Thyroid gland (tissue), 4 donors: ENCODE data around the gene HOXB3.

Experiments used
- CTCF ChIP-seq, 6 experiments: fragments of 200-600 bp in 3 of 6; fragments of 450-650 bp in 3 of 6; sonication (generic) in 3 of 6; IDR thresholded peaks; one replicate each; pipeline ENCODE4 v1.5.1; 2016 to 2019; ENCODE audit warnings: antibody characterized with exemption in 6 of 6, mild to moderate bottlenecking in 2 of 6, inconsistent platforms in 1 of 6, moderate library complexity in 1 of 6
- POLR2A ChIP-seq, 2 donors: fragments of 450-650 bp; IDR thresholded peaks; one replicate each; pipeline ENCODE4 v1.6.1; 2017; ENCODE audit warnings: antibody characterized with exemption in 2 of 2, mild to moderate bottlenecking in 2 of 2, moderate library complexity in 1 of 2

DNA sequence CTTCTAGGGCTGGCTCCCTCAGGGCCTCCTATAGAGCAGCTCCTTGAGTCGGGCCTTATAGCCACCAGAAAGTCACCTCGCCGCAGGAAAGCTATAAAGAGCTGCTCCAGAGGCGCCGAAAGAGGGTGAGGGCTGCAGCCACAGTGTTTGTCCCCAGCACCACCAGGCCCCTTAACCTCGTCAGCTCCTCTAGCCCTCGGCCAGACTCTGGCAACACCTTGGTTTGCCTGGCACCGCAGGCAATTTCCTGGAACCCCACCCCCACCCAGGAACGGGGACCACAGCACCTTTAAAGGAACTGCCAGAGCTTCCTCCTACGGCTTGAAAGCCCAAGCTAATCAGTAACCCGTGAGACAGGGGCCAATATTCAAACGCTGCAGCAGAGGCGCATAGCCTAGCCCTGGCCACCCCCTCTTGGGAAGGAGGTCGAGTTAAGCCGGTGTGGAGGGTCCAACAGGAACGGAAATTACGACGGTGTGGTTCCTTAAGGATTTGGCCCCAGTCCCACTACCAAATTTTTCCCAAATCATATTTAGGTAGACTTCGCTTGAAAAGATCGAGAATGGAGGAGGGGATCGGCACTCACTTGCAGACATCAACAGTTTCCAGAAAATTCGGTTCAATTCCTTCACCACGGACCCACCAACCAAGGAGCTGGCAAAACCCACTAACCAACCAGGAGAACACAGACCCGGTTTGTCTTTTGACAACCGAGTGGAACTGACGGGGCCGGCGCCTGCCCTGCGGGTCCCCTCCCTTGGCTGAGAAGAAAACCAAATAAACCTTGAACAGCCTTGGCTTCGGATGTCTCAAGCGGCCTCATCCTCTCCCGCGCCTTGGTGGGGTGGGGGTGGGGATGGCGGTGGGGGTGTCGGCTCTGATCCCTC, 11.7 kb upstream of the HOXB3 start:
- TF ChIP-seq CTCF (IDR thresholded peaks at IDR 0.05) (no peak), POLR2A (IDR thresholded peaks at IDR 0.05) (no peak)
